Neural progenitor cell (in vitro differentiated cells): ENCODE data around the gene DNAH7. TPM values are rescaled to one million over a fixed set of nuclear protein-coding genes. Genes with fewer than 3 reads are reported as not detected.

Source experiments
- DNase-seq: peaks from one replicate; pipeline ENCODE4 v3.0.0-alpha.2; 2016; ENCODE audit warnings: low spot score
- H2AFZ ChIP-seq: fragments of 200-600 bp; sonication (generic); replicated peaks from 2 replicates; pipeline ENCODE4 v1.6.1; 2016; ENCODE audit warnings: antibody characterized with exemption
- H3F3A ChIP-seq: fragments of 200-600 bp; sonication (generic); 2 replicates; pipeline ENCODE4 v1.6.1; 2016; ENCODE audit warnings: antibody characterized with exemption, low read depth
- H3K27ac ChIP-seq: fragments of 200-600 bp; sonication (generic); 2 replicates; pipeline ENCODE4 v1.5.1; 2016; ENCODE audit warnings: mild to moderate bottlenecking
- H3K27me3 ChIP-seq: fragments of 200-600 bp; sonication (generic); 2 replicates; pipeline ENCODE4 v1.6.1; 2016; ENCODE audit warnings: mild to moderate bottlenecking, moderate library complexity
- H3K36me3 ChIP-seq: fragments of 200-600 bp; sonication (generic); 2 replicates; pipeline ENCODE4 v1.5.1; 2016
- H3K4me1 ChIP-seq: fragments of 200-600 bp; sonication (generic); 2 replicates; pipeline ENCODE4 v1.6.1; 2016; ENCODE audit warnings: mixed run types
- H3K4me2 ChIP-seq: fragments of 200-600 bp; sonication (generic); 2 replicates; pipeline ENCODE4 v1.6.1; 2016
- H3K4me3 ChIP-seq: fragments of 200-600 bp; sonication (generic); 2 replicates; pipeline ENCODE4 v1.5.1; 2016
- H3K79me2 ChIP-seq: fragments of 200-600 bp; sonication (generic); 2 replicates; pipeline ENCODE4 v1.6.1; 2016; ENCODE audit warnings: low read depth
- H3K9ac ChIP-seq: fragments of 200-600 bp; sonication (generic); 2 replicates; pipeline ENCODE4 v1.6.1; 2016
- H3K9me3 ChIP-seq: fragments of 200-600 bp; sonication (generic); 2 replicates; pipeline ENCODE4 v1.5.1; 2016; ENCODE audit warnings: low read depth
- H4K20me1 ChIP-seq: fragments of 200-600 bp; sonication (generic); 2 replicates; pipeline ENCODE4 v1.6.1; 2016; ENCODE audit warnings: low read depth
- H3K27ac Mint-ChIP-seq: 3 replicates; pipeline ENCODE4 v1.8.0; 2021; ENCODE audit warnings: mixed read lengths
- H3K27me3 Mint-ChIP-seq: 2 replicates; pipeline ENCODE4 v1.8.0; 2022; ENCODE audit warnings: low read depth, mild to moderate bottlenecking, inconsistent platforms, moderate library complexity, mixed read lengths; ENCODE audit not compliant: insufficient read depth
- H3K36me3 Mint-ChIP-seq: 3 replicates; pipeline ENCODE4 v1.8.0; 2021; ENCODE audit warnings: mixed read lengths
- H3K4me1 Mint-ChIP-seq: 3 replicates; pipeline ENCODE4 v1.8.0; 2021; ENCODE audit warnings: mixed read lengths
- H3K4me3 Mint-ChIP-seq: 3 replicates; pipeline ENCODE4 v1.8.0; 2021; ENCODE audit warnings: mild to moderate bottlenecking, moderate library complexity, mixed read lengths
- H3K9me3 Mint-ChIP-seq: 3 replicates; pipeline ENCODE4 v1.8.0; 2020; ENCODE audit warnings: mixed read lengths
- CTCF ChIP-seq: fragments of 200-600 bp; sonication (generic); IDR thresholded peaks from 2 replicates; pipeline ENCODE4 v1.5.1; 2017; ENCODE audit warnings: antibody characterized with exemption, mild to moderate bottlenecking
- EZH2 ChIP-seq: fragments of 200-600 bp; sonication (generic); IDR thresholded peaks from 2 replicates; pipeline ENCODE4 v1.6.1; 2017; ENCODE audit warnings: antibody characterized with exemption, mild to moderate bottlenecking, moderate library complexity
- EZH2phosphoT487 ChIP-seq: fragments of 200-600 bp; sonication (generic); IDR thresholded peaks from 2 replicates; pipeline ENCODE4 v1.6.1; 2017; ENCODE audit warnings: antibody characterized with exemption
- total RNA-seq: library from RNA; depleted of rRNA; stranded (reverse); fragments of >200 nt; gene quantifications from 2 replicates; pipeline ENCODE4 v1.2.3, GENCODE V29; 2015; ENCODE audit warnings: low replicate concordance

Gene DNAH7
- total RNA-seq, 1 donor from 2014 or later = 0.49 TPM

DNA sequence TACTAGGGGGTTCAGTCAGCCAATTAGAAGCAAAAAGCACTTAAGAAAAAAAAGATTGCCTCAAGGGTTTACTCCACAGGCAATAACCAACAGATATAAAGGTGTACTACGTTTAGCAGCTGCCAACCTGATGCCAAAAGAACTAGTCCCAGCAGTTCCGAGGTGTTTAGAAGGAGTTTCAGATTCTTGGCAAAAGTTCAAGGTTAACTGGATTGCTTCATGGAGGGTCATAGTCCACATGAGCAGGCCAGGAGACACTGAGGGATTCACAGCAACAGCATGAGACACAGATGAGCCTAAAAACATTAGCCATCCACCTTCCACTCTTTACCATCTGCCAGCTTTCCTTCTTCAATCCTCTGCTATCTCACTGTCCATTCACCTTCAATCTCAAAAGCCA, 4.9 kb upstream of the DNAH7 start:
- no peaks in the 10 kb centered on the region for H3K36me3 Mint-ChIP-seq
- peaks cover 3% of the 10 kb centered on the region for H3K27me3 Mint-ChIP-seq
- Histone ChIP-seq H2AFZ (no peak overlapping the region), H3K4me3 (no peak overlapping the region), H3K79me2 (no peaks in the 10 kb centered on the region), H3K9me3 (no peaks in the 10 kb centered on the region), H4K20me1 (no peaks in the 10 kb centered on the region), H3K4me1 (no peaks in the 10 kb centered on the region), H3K27ac (no peak overlapping the region), H3F3A (peaks cover 1% of the 10 kb centered on the region), H3K27me3 (peaks cover 25% of the 10 kb centered on the region), H3K4me2 (no peak overlapping the region), H3K9ac (no peak overlapping the region), H3K36me3 (no peaks in the 10 kb centered on the region)
- no peaks in the 10 kb centered on the region for H3K9me3 Mint-ChIP-seq
- no peaks in the 10 kb centered on the region for H3K4me1 Mint-ChIP-seq
- no peak overlapping the region for H3K27ac Mint-ChIP-seq
- no peak overlapping the region for H3K4me3 Mint-ChIP-seq
- no peak for DNase-seq
- no peak for TF ChIP-seq EZH2
- no peak for TF ChIP-seq EZH2phosphoT487
- no peak for TF ChIP-seq CTCF

- Mint-ChIP-seq H3K36me3 (no peaks in the 10 kb centered on the region), H3K27me3 (no peaks in the 10 kb centered on the region), H3K4me3 (peak overlapping the region; percentile 10), H3K27ac (no peak overlapping the region), H3K4me1 (peaks cover 6% of the 10 kb centered on the region), H3K9me3 (no peaks in the 10 kb centered on the region)
- no peaks in the 10 kb centered on the region for H3K4me1 ChIP-seq
- TF ChIP-seq CTCF (no peak), EZH2phosphoT487 (no peak), EZH2 (no peak)
- no peaks in the 10 kb centered on the region for H4K20me1 ChIP-seq
- no peak overlapping the region for H3K4me2 ChIP-seq
- H3K9ac ChIP-seq = no peak overlapping the region
- H3K36me3 ChIP-seq = no peaks in the 10 kb centered on the region
- peak overlapping the region; percentile 26 for H2AFZ ChIP-seq
- peaks cover 3% of the 10 kb centered on the region for H3F3A ChIP-seq
- no peaks in the 10 kb centered on the region for H3K9me3 ChIP-seq
- no peak overlapping the region for H3K4me3 ChIP-seq
- no peaks in the 10 kb centered on the region for H3K79me2 ChIP-seq
- no peak for DNase-seq
- H3K27ac ChIP-seq = no peak overlapping the region
- peaks cover 16% of the 10 kb centered on the region for H3K27me3 ChIP-seq
Observed at GRCh38 chr2:196067088-196067382, 1.6 kb downstream of the DNAH7 start.

DNA sequence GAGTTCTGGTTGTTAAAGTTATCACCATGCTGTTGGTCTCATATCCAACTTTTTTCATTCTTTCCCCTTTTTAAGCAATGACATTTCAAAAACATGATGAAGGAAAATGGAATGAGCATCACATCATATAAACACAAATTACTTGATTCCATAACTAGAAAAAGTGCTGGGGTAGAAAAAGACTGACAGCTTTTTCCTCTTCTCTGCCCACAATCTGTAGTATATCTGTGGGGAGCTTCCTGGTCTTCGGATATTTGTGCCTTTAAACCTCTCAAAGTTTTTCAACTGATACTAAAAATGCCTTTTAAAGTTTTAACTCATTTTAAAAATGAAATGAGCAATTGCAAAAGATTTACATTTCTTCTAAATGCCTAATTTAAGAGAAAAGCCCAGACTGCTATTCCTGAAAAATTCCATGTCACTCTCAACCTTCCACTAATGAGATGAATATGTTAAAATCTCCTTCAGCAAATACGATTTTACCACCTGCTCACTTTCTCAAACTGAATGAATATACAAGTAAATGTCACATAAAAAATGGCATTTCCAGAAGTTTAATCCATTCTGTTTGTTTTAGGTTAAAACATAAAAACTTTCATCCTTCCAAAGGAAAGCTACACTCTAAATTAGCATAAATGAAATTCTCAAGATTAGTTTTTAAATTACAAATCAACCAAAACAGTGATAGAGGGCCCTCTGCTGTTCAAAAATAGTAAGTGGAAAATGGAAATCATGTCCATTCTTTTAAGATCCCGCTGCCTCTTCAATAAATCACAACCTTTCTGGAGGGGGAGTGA, 2.1 kb downstream of the DNAH7 start:
- H3K4me3 Mint-ChIP-seq = peak overlapping the region; percentile 10
- H2AFZ ChIP-seq = peak overlapping the region; percentile 26
- H3K9me3 ChIP-seq = no peaks in the 10 kb centered on the region
- peaks cover 3% of the 10 kb centered on the region for H3F3A ChIP-seq
- H3K27ac ChIP-seq = no peak overlapping the region
- H3K9ac ChIP-seq = no peak overlapping the region
- TF ChIP-seq CTCF = peak; percentile 78
- no peak for TF ChIP-seq EZH2
- no peak for TF ChIP-seq EZH2phosphoT487
- H3K36me3 ChIP-seq = no peaks in the 10 kb centered on the region
- no peaks in the 10 kb centered on the region for H3K27me3 Mint-ChIP-seq
- no peaks in the 10 kb centered on the region for H3K4me1 ChIP-seq
- no peak overlapping the region for H3K27ac Mint-ChIP-seq
- no peaks in the 10 kb centered on the region for H4K20me1 ChIP-seq
- H3K4me2 ChIP-seq = no peak overlapping the region
- no peaks in the 10 kb centered on the region for H3K9me3 Mint-ChIP-seq
- no peaks in the 10 kb centered on the region for H3K79me2 ChIP-seq
- H3K4me3 ChIP-seq = no peak overlapping the region
- DNase-seq = peak; percentile 32
- H3K4me1 Mint-ChIP-seq = peaks cover 6% of the 10 kb centered on the region
- H3K36me3 Mint-ChIP-seq = no peaks in the 10 kb centered on the region
- H3K27me3 ChIP-seq = peaks cover 11% of the 10 kb centered on the region
